ENCODE measurements around the gene EEA1.
A peak's percentile ranks its signal among the peaks of the same experiment; 100 is the strongest.

The EEA1 gene

DNA sequence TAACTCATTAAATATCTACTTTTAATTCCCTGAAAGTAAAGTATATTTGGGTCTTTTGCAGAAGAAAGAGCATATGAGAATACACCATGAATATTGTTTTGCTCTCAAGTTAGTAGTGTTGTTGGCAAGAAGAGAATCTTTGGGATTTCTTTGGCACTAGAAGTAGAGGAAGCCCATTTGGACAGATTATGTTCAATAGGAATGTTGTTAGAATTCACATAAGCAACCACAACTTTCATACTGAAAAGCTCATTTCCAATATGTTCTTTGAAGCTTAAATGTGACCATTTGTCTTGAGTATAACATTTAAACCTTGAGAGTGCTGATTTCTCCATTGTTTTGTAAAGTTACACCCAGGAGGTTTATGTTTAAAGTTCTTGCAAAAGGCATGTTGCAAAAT, 188.7 kb downstream of the EEA1 start:
- DNase-seq = no peak

DNA sequence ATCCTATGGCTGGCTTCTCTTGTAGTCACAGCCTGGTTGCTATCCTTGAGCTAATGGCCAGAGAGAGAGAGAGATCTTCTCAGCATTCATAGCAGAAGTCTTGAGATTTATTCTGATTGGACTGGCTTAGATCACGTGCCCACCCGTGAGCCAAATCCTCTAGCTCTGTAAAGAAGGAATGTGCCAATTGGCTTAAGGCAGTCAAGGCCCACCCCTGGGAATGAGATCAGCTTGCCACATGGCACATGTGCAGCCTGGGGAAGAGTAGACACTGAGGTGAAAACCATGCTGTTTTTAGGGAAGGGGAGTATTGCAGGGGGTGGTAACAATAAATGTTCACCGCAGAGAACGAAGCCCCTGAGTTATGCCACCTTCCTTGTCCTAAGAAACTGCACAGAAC, 190.0 kb downstream of the EEA1 start:
- DNase-seq = no peak

GRCh38 chr12:92737855-92738850, 190.9 kb downstream of the EEA1 start:
- no peak for DNase-seq

GRCh38 chr12:92736605-92737004, 192.5 kb downstream of the EEA1 start:
- no peak for DNase-seq

- peak; percentile 45 for DNase-seq
These were observed 193.9 kb downstream of the EEA1 start for GRCh38 chr12:92735131-92735721.

- no peak for DNase-seq
These were observed 195.4 kb downstream of the EEA1 start for GRCh38 chr12:92733661-92734060.

DNA sequence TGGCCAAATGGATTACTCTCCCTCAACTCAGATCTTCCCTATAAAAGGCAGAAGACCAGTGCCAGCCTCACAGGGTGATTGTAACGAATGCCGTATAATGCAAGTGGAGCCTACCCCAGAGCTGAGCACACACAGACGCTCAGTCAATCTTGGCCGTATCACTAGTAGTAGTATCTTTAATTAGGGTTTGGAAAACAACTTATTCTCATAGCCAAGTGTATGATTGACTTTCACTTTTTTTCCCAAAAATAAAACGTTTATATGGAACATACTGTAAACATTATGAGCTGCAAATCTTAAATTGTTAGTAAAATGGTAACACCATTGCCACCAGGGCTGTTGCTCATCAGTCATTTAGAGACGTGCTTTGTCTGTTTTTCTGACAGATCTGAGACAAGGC, 195.9 kb downstream of the EEA1 start:
- no peak for DNase-seq

DNA sequence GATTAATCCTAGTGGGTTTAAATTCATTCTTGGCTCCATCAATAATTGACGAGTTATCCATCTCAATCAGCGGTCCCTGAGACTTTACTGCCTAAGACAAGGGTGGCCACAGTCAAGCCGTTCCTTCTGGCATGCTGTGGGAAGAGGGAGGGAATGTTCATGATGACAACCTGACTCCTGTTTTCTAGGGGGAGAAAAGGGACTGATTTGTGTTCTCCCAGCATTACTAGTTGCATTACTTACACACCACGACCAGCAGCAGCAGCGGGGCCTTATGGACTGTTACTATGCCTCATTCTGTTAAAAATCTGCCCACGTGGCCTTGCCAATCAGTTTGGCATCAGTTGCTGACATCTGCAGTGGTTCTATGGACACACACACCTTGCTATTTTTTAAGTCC, 196.4 kb downstream of the EEA1 start:
- DNase-seq = no peak

- no peak for DNase-seq
These were observed 196.9 kb downstream of the EEA1 start for GRCh38 chr12:92732216-92732615.

DNA sequence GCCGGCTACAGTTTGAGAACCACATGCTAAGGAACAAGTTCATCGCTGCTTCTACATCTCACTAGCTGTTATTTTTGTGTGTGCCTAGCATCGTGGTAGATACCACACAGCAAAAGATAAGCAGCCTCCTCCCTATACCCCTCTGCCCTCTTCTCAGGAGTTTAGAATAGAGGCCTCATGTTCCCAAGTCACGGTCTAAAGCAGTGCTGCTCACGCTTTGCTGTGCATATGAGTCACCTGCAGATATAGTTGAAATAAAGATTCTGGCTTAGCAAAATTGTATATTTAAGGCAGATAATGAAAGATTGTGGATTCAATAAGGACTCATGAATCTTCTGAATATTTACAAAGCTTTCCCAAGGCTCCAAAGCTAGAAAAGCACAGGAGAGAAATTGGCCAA, 198.3 kb downstream of the EEA1 start:
- no peak for DNase-seq

GRCh38 chr12:92729773-92730305, 199.3 kb downstream of the EEA1 start:
- DNase-seq = no peak

DNA sequence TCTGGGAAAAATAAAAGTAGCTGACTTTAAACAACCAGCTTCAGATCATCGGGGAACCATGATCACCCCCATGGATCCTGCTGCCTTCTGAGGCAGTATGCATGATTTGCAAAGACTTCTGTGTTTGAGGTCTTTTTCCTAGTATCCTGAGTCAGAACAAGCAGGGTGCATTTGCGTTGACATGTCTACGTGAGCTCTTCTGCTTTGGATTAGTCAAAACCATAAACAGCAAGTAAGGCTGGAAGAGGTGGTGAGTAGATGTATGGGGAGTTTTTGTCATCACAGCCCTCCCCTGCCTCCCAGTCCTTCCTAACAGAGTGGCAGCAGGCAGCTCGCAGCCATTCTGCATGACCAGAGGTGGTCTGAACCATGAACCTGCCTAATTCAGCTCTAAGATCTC, 202.2 kb downstream of the EEA1 start:
- DNase-seq = no peak

GRCh38 chr12:92722897-92723296, 206.2 kb downstream of the EEA1 start:
- DNase-seq = no peak

GRCh38 chr12:92721656-92722055, 207.4 kb downstream of the EEA1 start:
- DNase-seq = no peak

- no peak for DNase-seq
These were observed 208.0 kb downstream of the EEA1 start for GRCh38 chr12:92721130-92721529.
